ENCODE data around the gene NHS. TPM values are rescaled to one million over a fixed set of nuclear protein-coding genes. Genes with fewer than 3 reads are reported as not detected.

Gene NHS
- total and polyA plus RNA-seq, 2 of the 4 experiments (the other 2 are of a cell fraction) = 0.36 to 0.90 TPM

DNA sequence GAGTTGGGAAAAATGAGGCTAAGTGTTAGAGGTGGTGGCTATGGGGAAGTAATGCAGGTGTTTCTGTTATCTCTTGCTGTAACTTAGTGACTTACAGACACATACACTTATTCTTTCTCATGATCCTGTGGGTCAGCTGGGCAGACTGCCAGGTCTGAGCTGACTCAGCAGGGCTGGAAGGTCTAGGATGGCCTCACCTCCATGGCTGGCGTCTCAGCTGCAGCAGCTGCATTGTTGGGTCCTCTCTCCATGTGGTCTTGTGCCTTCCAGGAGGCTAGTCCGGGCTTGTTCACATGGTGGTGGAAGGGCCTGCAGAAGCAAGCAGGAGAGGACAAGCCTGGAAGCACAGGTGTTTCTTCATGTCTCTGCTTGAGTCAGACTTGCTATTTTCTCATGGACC, 172.7 kb downstream of the NHS start:
- peak overlapping the region; percentile 32 for H2BK5ac ChIP-seq (ENCODE audit: low read depth, low read length, poor library complexity, severe bottlenecking)
- peak overlapping the region; percentile 7; the same call in 1 of the 2 replicates for H2AK5ac ChIP-seq (ENCODE audit: low read depth, low read length)
- DNase-seq = peak; percentile 91
- H3K9ac ChIP-seq (ENCODE audit: low read depth, low read length) = no peak overlapping the region
- no peaks in the 10 kb centered on the region for H4K20me1 ChIP-seq (ENCODE audit: insufficient read depth, low read length)
- H2BK15ac ChIP-seq (ENCODE audit: low read depth, low read length) = no peak overlapping the region
- in situ Hi-C loops (cut with MboI; ENCODE audit: low sequenced_read_pairs) (no loop called here), dilution Hi-C loops (cut with HindIII; ENCODE audit: low sequenced_read_pairs, unreplicated experiment) (no loop called here), intact Hi-C loops (cut with micrococcal nuclease) (no loop called here)
- POLR2A ChIA-PET (ENCODE audit: unreplicated experiment) = no interaction called here
- peak overlapping the region in 1 of 2 experiments; percentile 68; a peak in 2 of 4 replicates for H4K8ac ChIP-seq (ENCODE audit: low read depth in 2 of 2, low read length in 2 of 2)
- H3K79me1 ChIP-seq (ENCODE audit: low read depth in 1 of 2, low read length in 2 of 2) = peaks cover 0 to 2% of the 10 kb centered on the region in 2 experiments; a peak in 1 of 4 replicates
- H3K27ac ChIP-seq (ENCODE audit: insufficient read depth, low read length) = peak overlapping the region; percentile 12; the same call in 1 of the 2 replicates
- peak overlapping the region; percentile 21; the same call in 1 of the 2 replicates for H4K5ac ChIP-seq (ENCODE audit: low read depth, low read length)
- H3K4me2 ChIP-seq (ENCODE audit: low read depth, low read length) = no peak overlapping the region
- H3K27me3 ChIP-seq (ENCODE audit: control insufficient read depth, insufficient read depth, low read length) = peaks cover 2% of the 10 kb centered on the region; the same call in 1 of the 2 replicates
- peak overlapping the region; percentile 53; the same call in 1 of the 2 replicates for H3K18ac ChIP-seq (ENCODE audit: low read depth, low read length)
- H3K36me3 ChIP-seq (ENCODE audit: control insufficient read depth, insufficient read depth, low read length) = no peaks in the 10 kb centered on the region
- no peak overlapping the region for H2AK9ac ChIP-seq (replicated peaks; ENCODE audit: low read depth, low read length, poor library complexity)
- no peak overlapping the region for H3K56ac ChIP-seq (ENCODE audit: extremely low read depth, insufficient read depth, low read length)
- no peaks in the 10 kb centered on the region for H3K9me3 ChIP-seq (ENCODE audit: control insufficient read depth, insufficient read depth, low read length)
- H3K4me1 ChIP-seq (ENCODE audit: control insufficient read depth, insufficient read depth, low read length) = peaks cover 6% of the 10 kb centered on the region; the same call in 1 of the 2 replicates
- H3K4ac ChIP-seq (ENCODE audit: low read depth, low read length) = peak overlapping the region; percentile 83
- TF ChIP-seq POLR2A (IDR thresholded peaks at IDR 0.05; ENCODE audit: low read depth, low read length) = no peak
- no peak for TF ChIP-seq RFX5 (IDR thresholded peaks at IDR 0.05; ENCODE audit: low read depth, low read length)
- no peak for TF ChIP-seq ELK1 (IDR thresholded peaks at IDR 0.05; ENCODE audit: borderline replicate concordance, low read depth, low read length)
- TF ChIP-seq MAFK (IDR thresholded peaks at IDR 0.05; ENCODE audit: low read depth, low read length) = peak; percentile 71
- peak; percentile 36; the same call in 1 of the 2 replicates for TF ChIP-seq FOS (IDR thresholded peaks at IDR 0.05; ENCODE audit: low read depth, low read length)
- TF ChIP-seq MXI1 (IDR thresholded peaks at IDR 0.05; ENCODE audit: borderline replicate concordance, low read depth, low read length) = no peak
- TF ChIP-seq, protein P1, sequence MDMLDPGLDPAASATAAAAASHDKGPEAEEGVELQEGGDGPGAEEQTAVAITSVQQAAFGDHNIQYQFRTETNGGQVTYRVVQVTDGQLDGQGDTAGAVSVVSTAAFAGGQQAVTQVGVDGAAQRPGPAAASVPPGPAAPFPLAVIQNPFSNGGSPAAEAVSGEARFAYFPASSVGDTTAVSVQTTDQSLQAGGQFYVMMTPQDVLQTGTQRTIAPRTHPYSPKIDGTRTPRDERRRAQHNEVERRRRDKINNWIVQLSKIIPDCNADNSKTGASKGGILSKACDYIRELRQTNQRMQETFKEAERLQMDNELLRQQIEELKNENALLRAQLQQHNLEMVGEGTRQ (IDR thresholded peaks at IDR 0.05; ENCODE audit: low read depth, low read length) = no peak
- no peak for TF ChIP-seq NFE2L2 (IDR thresholded peaks at IDR 0.05; ENCODE audit: low read depth, low read length)
- TF ChIP-seq RAD21 (IDR thresholded peaks at IDR 0.05; ENCODE audit: low read length) = no peak
- 0% methylated on average over 1 of the region's 2 CpGs; no CpG with 5 or more reads in 1 of the 2 experiments for WGBS, 2 experiments (ENCODE audit: extremely low coverage in 2 of 2, insufficient read length in 1 of 2)
- ATAC-seq (ENCODE audit: low read depth) = peak; percentile 78
- CTCF ChIA-PET = interaction anchor here (0.6 kb wide), 1 partner anchor 134 kb away, joined by 9 read pairs; no protein-coding TSS in a partner anchor
- H3K23ac ChIP-seq (ENCODE audit: low read depth, low read length) = no peak overlapping the region
- peak overlapping the region; percentile 48 for H2AFZ ChIP-seq (replicated peaks; ENCODE audit: low read length, poor library complexity)
- peak overlapping the region; percentile 88 for H2BK20ac ChIP-seq (ENCODE audit: low read depth, low read length)
- peaks cover 8% of the 10 kb centered on the region; the same call in 1 of the 2 replicates for H3K9me1 ChIP-seq (ENCODE audit: insufficient read depth, low read length)
- no TSS peak for BruUV-seq (replicated peaks)
- peak overlapping the region; percentile 73 for H4K91ac ChIP-seq (ENCODE audit: insufficient read depth, low read depth, low read length)
- peak overlapping the region; percentile 84 for H2BK120ac ChIP-seq (ENCODE audit: low read depth, low read length)
- peak overlapping the region; percentile 41 for H3K14ac ChIP-seq (replicated peaks; ENCODE audit: low read depth, low read length)
- no peak overlapping the region for H3K4me3 ChIP-seq (ENCODE audit: insufficient read depth, low read depth, low read length)
